NCI-H69 (cell line): ENCODE data around the gene LYPD6B.
A peak's percentile ranks its signal among the peaks of the same experiment; 100 is the strongest.

Experiments used
- DNase-seq: peaks from one replicate; lab custom pipeline; 2025; lab: John Stamatoyannopoulos, UW

The LYPD6B gene

DNA sequence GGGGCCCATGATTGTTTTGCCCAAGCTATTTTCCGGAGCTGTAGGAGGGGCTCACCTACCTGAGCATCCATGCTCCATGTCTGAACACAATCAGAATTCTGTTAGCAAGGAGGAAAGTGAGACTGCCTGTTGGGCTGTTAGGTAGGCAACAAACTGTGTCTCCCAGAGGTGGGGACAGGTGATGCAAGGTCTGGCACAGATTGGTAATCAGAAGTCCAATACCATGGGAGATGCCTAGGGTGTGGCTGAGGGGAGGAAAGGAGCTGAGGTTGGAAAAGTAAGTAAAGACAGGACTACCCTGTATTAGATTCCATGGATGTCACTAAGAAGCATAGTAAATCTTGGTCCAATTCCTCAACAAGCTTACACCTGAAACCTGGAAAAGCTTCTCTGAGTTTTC, 3.0 kb downstream of the LYPD6B start:
- DNase-seq = no peak

DNA sequence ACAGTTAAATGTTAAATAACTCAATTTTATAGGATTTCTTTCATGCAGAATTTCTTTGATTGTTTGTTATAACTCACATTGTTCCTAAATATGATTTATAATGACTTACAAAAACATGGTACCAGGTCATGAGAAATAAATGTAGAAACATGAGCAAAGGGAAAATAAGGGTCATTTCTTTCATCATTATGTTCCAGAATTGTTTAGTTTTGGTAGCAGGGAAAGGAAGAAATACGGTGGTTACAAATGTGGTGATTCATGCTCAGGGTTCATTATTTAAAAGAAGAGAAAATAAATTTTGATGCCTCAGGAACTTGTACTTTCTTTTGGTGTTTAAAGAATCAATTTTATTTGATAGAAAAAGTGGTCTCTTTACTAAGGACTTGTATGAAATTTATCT, 4.4 kb downstream of the LYPD6B start:
- DNase-seq = no peak

DNA sequence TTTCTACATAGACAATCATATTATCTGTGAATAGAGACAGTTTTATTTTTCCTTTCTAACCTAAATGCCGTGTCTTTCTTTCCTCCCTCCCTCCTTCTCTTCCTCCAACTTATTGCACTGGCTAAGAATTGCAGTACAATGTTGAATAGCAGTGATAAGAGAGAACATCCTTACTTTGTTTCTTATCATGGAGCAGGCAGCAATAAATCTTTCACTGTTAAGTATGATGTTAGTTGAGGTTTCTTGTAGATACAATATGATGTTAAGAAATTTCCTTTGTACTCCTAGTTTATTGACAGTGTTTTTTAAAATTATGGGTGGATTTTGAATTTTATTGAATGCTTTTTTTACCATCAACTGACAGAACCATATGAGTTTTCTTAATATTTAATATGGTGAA, 6.0 kb downstream of the LYPD6B start:
- DNase-seq = no peak

DNA sequence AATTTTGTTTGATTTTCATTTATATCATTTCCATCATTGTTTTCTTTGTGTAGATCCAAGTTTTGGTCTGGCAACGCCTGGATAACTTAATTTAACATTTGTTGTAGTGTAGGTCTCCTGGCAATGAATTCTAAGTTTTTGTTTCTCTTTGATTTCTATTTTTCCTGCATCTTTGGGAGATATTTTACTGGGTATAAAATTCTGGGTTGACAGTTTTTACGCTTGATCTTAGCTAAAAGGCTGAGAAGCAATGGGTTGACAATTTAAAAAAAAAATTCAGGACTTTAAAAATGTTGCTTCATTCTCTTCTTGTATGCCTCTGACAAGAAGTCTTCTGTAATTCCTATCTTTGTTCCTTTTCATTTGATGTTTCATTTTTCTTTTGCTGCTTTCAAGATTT, 8.6 kb downstream of the LYPD6B start:
- no peak for DNase-seq

DNA sequence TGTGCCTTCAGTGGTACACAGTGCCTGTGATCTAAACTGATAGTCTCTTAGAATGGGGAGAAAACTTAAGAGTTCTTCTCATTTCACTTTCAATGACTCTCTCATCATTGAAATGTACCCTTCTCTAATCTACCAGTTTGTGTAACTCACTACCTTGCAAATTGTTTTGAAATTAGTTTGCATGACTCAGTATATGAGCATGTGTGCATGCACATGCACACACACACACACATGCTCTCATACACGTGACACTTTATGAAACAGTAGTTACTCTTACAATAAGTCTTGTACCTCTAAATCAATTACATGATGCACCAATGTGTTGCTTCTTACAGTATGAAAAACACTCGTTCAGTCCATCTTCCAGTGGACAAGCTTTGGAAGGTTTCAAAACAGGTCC, 10.6 kb downstream of the LYPD6B start:
- no peak for DNase-seq

DNA sequence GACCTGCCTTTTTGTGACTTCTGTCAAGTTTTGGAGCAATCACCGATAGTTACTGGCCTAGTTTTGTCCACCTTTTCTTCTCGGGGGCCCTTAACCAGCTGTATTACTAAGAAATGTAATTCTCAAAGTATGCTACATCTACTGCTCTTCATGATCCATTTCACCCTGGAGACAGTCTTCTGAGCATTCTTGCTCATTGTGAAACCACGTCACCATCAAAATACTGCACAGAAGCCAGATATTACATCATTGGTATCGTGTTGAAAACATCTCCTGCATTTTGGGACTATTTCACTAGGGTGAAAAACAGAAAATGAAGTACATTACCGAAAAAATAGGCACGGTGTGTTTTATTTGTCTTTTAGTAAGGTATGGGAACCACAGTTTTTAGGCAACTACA, 11.7 kb downstream of the LYPD6B start:
- DNase-seq = no peak

DNA sequence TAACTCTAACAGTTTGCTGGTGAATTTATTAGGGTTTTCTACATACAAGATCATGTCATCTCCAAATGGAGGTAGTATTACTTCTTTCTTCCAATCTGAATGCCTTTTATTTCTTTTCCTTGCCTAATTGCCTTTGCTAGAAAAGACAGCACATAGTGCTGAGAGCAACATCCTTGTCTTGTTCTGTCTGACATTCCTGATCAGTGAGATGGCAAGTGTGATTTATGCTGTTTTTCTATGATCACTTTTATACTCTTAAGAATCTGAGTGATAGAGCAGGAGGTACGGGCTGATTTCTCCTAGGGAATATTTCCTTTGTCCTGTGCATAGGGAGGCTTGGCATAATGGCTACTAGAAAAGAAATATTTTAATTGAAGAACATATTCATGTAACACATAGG, 17.3 kb downstream of the LYPD6B start:
- no peak for DNase-seq

DNA sequence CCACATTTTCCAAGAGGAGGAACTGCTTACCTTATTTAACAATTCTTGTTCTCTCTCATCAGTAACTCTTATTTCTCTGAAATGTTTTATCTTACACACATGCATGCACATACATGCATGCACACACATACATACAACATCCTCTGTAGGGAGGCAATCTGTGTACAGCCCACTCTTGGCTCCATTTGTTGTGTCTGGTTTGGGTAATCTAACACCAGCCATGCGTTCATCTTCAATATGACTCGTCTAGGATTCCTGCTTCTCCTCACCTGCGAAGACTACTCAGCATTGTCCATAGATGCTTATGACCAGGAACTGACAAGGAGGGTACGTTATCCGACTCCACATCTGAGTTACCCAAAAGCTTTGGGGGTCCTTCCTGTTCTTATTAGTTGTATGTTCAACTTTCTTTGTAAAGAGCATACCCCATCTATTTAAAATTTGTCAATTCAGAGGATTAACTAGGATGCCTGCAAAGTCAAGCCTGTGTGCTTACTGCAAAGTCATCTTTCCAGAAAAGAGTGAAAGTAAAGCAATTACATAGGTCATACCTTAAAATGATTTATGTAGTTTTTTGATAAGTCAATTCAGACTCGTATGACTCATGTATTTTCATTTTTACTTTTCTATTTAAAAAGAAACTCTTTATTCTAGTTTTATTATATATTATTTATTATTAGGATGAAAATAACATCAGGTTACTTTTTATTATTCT, 18.2 kb downstream of the LYPD6B start:
- no peak for DNase-seq

DNA sequence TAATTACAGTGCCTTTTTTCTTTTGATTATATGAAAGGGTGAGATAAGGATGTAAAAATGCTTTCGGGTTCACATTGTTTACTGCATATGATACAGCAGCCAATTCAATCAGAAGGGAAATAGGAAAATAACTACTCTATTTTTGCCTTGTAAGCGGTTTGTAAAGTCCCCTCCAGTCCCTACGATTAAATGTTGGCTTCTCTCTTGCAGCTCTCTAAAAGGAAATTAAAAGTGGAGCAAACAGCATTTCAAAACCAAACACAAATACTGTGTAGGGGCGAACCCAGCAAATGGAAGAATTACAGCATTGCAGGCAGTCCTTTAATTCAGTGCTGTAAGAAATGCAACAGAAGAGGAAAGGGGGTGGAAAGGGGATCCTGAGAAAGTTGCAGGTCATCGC, 18.9 kb downstream of the LYPD6B start:
- DNase-seq = no peak

DNA sequence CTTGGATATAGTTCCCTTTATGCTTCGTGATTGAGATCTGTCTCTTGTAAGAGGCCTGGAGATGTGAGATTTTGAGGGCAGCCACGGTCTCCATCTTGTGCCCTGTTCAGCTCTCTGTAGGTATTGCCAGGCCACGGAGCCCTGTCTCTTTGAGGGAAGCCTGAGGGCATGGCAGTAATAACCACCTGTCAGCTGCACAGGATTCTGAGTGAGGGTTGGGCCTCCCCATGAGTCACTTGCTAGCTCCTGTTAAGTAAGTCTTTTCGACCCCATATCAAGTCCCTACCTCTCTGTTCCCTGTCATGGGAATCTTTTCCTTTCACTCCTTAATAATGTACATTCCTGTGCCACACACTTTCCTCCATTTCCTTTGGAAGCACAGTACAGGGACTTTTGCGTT, 20.4 kb downstream of the LYPD6B start:
- DNase-seq = peak; percentile 53

DNA sequence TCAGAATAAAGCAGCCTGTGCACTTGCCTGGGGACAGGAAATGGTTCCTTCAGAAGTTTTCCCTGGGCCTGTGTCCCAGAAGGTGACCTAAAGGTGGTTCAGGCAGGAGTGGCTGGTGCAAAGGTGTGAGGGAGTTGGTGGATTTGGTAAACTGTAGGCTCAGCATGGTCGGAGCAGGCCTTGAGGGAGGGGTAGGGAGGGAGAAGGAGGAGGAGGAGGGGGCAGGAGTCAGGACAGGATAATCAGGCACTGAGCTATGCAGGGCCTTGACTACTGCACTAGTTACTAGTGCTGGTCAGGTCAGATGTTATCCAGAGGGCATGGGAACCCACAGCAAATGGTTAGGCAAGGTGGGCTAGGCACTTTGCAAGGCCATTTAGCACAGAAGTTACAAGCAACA, 21.3 kb downstream of the LYPD6B start:
- DNase-seq = no peak

DNA sequence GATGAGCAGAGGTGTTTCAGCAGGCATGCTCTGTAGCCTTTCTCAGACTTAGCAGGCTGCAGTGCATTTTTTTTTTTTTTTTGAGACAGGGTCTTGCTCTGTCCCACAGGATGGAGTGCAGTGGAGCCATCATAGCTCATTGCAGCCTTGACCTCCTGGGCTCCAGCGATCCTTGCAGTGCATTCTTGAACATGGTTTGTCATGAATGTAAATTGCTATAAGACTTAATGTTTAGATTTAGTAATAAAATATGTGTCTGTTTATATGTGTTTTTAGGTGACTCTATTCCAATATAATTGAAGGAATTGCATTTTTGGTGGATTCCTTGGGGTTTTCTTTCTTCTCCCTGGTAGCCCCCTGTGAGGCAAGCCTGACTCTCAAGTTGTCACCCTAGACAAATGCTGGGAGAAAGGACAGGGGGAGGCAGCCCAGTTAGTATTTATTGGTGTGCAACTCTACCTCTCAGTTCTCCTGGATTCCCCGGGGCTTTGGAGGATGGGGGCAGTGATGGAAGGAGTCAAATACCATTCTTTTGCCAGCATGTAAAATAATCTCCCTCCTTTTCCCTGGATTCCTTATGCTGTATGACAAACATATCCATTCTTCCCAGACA, 22.7 kb downstream of the LYPD6B start:
- peak; percentile 2 for DNase-seq

DNA sequence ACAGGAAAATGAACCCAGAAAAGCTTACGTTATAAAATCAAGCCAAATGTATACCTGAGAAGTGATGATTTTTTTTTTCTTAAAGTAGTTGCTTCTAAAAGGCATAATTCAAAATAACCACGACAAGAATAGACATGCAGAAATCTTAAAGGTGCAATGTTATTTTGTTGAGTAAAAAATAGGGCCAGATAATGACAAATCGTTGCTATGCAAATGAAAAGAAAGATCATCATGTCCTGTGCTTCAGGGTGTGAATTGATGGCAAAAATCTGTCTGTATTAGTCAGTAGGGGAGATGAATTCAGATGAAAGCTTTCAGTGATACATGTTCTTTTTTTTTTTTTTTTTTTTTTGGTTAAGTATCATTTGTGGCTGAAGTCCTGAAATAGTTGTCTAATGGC, 24.0 kb downstream of the LYPD6B start:
- no peak for DNase-seq

DNA sequence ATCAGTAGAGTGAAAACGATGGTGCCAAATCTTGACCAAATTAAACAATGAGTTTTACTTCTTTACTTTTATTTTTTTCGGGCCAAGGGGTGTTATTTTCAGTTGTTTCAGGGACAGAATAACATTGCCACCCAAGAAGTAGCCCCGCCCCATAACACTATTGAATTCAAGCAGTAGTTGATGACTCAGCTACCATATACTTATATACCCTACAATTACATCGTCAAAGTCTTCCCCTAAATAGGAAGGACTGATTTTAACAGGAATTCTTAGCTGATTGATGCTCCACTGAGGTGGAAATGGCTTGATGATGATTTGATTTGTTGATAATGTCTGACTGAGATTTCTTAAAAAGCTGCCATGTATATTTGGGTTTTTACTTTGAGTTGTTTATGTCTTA, 24.7 kb downstream of the LYPD6B start:
- DNase-seq = peak; percentile 83

DNA sequence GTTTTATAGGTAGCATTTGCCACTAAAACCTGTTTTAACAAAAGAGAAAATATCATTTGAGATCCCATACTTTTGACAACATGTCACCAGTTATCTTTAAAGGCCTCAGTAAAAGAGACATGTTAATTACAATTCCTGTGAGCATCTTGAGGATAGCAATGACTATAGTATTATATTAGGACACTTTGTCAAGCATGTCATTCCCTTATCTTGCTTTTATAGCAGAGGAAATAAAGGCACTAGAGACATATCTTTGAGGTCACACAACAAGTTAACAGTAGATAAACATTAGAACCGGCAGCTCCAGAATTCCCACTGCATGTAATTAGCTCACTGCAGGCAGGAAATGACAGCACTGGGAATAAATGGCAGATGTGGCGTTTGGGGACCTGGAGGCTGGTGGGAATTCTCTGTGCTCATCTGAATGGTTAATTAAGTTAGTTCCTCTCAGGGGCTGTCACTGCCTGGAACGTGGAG, 25.9 kb downstream of the LYPD6B start:
- peak; percentile 66 for DNase-seq

DNA sequence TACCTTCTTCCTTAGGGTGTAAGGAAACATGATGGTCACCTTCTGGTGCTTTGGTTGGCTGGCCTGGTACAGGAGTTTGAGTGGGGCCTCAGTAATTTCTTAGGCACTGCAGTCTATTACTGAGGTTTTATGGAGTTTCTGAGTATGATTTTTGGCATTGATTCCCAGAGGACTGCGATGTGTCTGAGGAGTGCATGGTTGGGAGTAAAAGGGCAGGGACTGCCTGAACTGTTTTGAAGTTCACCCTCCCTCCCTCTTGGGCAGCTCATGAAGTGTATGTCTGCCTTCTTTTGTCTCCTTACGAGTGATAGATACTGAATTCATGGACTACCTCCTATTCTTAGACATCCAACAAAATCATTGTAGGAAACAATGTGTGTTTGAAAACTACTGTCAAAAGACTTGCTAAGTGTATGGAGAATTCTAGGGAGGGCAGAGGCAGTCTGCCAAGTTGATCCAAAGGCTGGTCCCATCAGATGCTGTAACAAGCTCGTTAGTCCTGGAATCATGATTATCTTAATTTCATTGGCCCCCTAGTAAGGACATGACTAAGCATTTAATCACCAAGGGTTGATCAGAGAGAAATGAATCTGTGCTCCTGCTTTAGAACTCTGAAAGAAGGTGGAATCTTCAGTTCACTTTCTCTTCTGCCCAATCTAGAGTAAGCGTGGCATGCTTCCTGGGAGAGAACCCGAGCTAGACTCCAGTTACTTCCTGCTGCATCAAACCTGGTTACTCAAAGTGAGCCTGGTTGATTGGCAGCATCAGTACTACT, 26.5 kb downstream of the LYPD6B start:
- peak; percentile 3 for DNase-seq

DNA sequence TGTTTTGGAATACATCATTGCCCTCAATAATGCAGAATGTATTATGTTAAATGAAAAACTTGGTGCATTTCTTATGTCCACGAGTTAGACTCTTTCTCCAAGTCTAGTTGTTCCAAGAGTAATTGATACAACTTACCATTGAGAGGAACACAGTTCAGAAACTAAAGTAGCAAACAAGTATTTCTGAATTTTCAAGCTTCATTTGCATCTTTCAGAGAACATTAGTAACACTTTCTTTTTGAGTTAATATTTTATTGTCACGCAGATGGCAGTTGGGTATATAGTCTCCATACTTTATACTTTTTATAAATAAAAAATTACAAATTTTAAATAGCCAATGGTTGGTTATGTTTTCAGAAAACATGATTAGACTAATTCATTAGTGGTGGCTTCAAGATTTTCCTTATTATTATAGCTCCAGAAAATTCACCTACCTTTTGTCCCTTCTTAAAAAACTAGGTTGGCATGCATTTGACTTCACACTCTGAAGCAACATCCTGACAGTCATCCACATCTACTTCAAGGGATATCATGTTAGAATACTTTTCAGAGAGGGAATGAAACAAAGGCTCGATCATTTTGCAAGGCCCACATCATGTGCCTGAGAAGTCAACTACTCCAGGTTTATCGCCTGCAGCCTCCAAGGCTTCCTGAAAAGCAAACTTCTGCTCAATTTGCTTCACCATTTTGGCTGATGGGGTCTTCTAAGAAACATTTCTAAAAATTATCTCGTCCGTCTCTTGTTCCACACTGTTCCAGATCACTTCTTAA, 29.9 kb downstream of the LYPD6B start:
- no peak for DNase-seq

DNA sequence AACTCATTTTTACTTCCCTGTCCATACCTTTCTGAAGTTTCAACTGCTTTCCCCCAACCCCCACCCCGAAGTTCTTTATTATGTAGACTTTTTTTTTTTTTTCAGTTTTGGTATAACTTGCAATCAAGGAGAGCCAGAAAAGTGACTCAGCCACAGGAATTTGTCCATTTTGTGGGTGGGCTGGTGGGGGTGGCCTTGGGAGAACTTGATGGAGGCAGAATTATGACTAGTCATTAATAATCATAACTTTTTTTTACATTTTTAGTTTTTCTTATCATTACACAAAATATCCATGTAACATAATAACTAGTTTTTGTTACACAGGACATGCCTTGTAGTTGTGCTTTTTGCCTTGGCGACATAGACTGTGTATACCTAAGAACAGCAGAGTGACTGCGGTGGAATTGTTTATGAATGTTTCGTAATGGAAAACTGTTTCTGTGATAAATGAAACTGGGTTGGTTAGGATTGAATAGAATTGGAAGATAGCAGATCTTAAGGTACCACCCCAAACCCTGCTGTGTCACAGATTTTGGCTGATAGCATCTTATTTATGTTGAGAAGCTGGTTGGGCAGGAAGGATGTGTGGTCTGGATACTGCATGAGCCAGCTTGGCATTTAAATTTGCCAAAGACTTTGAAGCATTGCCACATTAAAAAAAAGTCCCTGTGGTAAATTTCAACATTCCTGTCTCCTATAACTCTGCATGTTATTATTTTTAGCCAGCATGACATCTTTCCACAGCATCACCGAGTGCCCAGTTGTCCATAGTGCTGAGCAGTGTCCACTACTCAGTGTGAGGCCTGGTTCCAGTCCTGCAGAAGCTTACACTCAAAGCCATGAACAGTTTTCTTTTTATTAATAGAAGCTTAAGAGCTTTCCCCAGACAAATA, 30.7 kb downstream of the LYPD6B start:
- no peak for DNase-seq

DNA sequence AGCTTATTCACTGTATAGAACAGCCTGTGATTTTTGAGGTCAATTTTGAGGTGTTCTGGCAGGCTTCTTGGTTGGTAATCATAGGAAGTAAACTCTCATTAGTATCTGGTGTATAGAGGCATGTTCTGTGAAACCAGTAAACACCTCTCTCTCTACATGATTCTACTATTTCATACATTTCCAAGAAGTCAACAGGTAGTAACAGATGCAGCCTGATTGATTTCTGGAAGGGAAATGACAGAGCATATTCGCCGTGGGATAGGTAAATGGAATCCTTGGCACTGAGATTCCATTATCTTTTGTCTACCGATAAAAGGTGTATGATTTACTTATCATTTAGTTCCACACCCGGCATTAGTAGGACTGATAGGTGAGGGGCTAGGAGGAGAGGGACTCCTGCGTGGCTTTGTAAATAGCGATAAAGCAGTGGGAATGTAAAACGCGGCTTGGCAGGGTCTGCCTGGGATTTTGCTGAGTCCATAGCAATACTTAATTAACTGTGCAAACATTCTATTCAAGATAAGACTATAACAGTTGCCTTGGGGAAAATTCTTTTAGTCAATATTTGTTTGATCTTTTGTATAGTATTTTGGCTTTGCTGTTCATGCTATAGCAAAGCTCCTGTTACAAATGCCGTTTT, 32.3 kb downstream of the LYPD6B start:
- peak; percentile 86 for DNase-seq

DNA sequence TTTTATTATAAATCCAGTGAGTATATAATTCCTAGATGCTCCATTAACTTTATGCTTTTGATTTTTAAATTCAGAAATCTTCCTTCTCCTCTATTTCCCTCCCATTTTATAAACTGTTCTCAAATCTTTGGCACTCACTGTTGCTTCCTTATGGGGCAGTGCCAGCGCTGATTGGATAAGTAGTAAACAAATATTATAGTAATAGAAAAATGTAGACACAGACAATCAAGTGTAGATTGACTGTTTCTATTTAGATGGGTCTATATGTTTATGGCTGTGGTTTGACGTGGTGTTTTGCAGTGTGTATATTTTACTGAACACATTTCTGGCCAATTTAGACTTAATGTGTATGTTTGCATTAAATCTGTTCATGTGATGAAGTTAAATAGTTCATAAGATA, 36.6 kb downstream of the LYPD6B start:
- no peak for DNase-seq

DNA sequence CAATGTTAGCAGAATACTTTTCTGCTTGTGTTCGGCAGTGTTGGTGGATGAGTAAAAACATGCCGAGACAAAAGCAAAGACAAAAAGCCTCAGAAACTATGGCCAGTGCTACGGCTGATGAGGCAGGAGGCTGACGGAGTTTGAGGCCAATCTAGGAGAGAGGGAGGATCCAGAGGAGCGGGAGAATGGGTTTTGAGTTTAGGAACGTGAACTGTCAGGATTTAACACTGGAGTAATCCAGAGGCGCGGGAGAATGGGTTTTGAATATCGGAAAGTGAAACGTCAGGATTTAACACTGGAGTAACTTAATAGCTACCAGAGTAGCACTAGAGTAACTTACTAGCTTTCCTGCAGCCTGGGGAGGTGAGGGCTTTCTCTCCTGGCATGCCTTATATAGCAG, 37.4 kb downstream of the LYPD6B start:
- no peak for DNase-seq
